NB4 (cell line): ENCODE results near the gene ZNF774.

Experiments used
- CTCF ChIP-seq: IDR thresholded peaks from one replicate; pipeline ENCODE4 v1.5.1; 2012; ENCODE audit warnings: low read depth, low read length
- MAX ChIP-seq: IDR thresholded peaks from 2 replicates; pipeline ENCODE4 v1.6.1; 2011; ENCODE audit warnings: low read depth, low read length
- MYC ChIP-seq: IDR thresholded peaks from 2 replicates; pipeline ENCODE4 v1.6.1; 2011; ENCODE audit warnings: low read depth, low read length
- POLR2A ChIP-seq: IDR thresholded peaks from 2 replicates; pipeline ENCODE4 v1.6.1; 2011; ENCODE audit warnings: mild to moderate bottlenecking; ENCODE audit not compliant: insufficient read length; ENCODE audit errors: extremely low read depth

- TF ChIP-seq CTCF = no peak
- no peak for TF ChIP-seq POLR2A
- TF ChIP-seq MYC = peak; percentile 84
- TF ChIP-seq MAX = peak; percentile 81
Observed at GRCh38 chr15:90336705-90337141, 15.4 kb upstream of the ZNF774 start.
